ENCODE data around the gene COX20. TPM values are rescaled to one million over a fixed set of nuclear protein-coding genes. Genes with fewer than 3 reads are reported as not detected.
A peak's percentile ranks its signal among the peaks of the same experiment; 100 is the strongest.
"Not testable (repeated sequence)": the region's sequence is repeated elsewhere in the genome, so short reads cannot be mapped to it uniquely, and the experiment has no call there.

The COX20 gene
- total RNA-seq, 1 donor = 32.8 TPM

DNA sequence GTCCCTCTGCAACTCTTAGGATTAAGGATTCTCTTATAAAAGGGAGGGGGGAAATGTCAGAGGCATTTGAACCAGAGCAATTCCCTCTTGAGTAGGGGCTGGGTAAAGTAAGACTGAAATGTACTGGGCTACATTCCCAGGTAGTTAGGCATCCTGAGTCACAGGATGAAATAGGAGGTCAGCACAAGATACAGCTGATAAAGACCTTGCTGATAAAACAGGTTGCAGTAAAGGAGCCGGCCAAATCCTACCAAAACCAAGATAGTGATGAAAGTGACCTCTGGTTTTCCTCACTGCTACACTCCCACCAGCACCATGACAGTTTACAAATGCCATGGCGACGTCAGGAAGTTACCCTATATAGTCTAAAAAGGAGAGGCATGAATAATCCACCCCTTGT, 14.3 kb upstream of the COX20 start:
- DNase-seq (ENCODE audit: low read depth) = peak; percentile 62
- H3K4me3 ChIP-seq (ENCODE audit: low read depth, low read length) = no peak overlapping the region
- TF ChIP-seq CTCF (IDR thresholded peaks at IDR 0.05; ENCODE audit: insufficient read depth, low read depth, low read length) = no peak

- no peak overlapping the region for H3K4me3 ChIP-seq (ENCODE audit: low read depth, low read length)
- no peak for DNase-seq (ENCODE audit: low read depth)
- no peak for TF ChIP-seq CTCF (IDR thresholded peaks at IDR 0.05; ENCODE audit: insufficient read depth, low read depth, low read length)
Measured at GRCh38 chr1:244822878-244823277, 12.6 kb upstream of the COX20 start.

DNA sequence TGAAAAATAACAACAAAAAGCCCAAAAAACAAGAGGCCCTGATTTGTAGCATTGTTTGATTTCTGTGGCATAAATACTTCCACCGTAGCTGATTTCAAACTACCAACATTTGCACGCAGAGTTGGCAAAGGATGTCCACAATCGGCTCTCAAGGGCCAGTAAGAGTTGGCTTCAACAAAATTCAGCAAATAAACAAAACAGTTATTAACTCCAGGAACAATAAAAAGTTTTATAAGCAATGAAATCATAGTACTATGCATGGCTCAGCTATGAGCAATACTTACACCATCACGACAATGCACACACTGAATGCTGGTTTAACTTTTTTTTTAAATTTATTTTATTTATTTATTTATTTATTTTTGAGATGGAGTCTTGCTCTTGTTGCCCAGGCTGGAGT, 8.7 kb upstream of the COX20 start:
- H3K4me3 ChIP-seq (ENCODE audit: low read depth, low read length) = no peak overlapping the region
- no peak for TF ChIP-seq CTCF (IDR thresholded peaks at IDR 0.05; ENCODE audit: insufficient read depth, low read depth, low read length)
- peak; percentile 29 for DNase-seq (ENCODE audit: low read depth)

DNA sequence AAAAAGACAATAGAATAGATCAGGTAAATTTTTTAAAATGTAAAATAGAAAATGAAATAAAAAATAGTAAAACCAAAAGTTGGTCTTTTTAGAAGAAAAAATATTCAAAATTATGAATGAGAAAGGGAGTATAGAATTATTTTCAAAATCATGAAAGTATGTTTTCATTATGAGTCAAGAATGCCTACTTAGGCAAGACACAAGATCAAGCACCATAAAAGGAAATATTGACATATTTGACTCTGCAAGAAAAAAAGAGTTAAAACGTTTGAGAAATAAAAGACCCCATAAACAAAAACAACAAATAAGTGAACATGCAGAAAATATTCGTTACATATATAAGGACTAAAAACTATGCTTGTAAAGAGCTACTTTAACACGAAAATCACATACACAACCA, 4.8 kb upstream of the COX20 start:
- no peak for DNase-seq (ENCODE audit: low read depth)
- no peak overlapping the region for H3K4me3 ChIP-seq (ENCODE audit: low read depth, low read length)
- TF ChIP-seq CTCF (IDR thresholded peaks at IDR 0.05; ENCODE audit: insufficient read depth, low read depth, low read length) = no peak

DNA sequence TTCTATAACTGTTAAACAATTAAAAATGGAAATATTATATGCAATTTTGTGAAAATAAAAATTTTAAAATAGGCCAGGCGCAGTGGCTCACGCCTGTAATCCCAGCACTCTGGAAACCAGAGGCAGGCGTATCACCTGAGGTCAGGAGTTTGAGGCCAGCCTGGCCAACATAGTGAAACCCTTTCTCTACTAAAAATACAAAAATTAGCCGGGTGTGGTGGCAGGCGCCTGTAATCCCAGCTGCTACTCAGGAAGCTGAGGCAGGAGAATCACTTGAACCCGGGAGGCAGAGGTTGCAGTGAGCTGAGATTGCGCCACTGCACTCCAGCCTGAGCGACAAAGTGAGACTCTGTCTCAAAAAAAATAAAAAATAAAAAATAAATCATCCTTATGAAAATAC, 2.2 kb upstream of the COX20 start:
- H3K4me3 ChIP-seq (ENCODE audit: low read depth, low read length) = peak overlapping the region; percentile 83

GRCh38 chr1:244833734-244834542, 1.5 kb upstream of the COX20 start:
- TF ChIP-seq CTCF (IDR thresholded peaks at IDR 0.05; ENCODE audit: insufficient read depth, low read depth, low read length) = peak; percentile 25
- peak overlapping the region; percentile 83 for H3K4me3 ChIP-seq (ENCODE audit: low read depth, low read length)
- peak; percentile 81 for DNase-seq (ENCODE audit: low read depth)

More for the DNA sequence above, 2.2 kb upstream of the COX20 start:
- DNase-seq (ENCODE audit: low read depth) = not testable (repeated sequence)

DNA sequence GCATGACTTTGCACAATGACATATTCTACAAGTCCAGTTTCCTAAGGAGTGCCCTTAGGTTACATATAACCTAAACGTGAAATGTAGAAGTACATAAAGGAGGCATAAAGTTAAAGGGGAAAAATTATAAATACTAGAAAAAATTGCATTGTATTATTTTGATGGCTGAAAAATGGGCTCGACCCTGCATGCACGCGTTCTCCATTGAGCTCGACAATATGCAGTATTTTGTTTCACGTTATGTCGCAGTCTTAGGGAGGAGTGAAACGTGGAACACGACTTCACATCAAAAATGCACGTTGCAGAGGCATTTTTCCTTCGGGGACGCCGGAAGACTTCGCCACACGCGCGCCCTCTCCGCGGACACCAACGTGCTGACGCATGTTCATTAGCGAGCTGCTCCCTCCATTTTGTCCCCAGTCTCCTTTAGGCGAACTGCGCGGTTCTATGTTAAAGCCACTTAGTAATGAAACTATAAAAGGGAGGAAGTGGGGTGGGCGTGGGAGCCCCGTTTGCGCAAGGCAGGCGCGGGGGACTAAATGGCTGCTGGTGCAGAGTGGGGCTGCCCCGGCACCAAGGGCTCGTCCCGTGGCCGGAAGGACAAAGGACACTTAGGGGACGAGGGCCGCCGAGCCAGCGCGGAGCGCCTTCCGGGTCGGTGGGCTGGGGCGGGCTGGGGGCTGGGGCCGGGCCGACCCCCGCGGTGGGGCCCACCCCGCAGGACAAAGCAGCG, 749 bp upstream of the COX20 start:
- H3K4me3 ChIP-seq (ENCODE audit: low read depth, low read length) = peak overlapping the region; percentile 83
- no peak for TF ChIP-seq CTCF (IDR thresholded peaks at IDR 0.05; ENCODE audit: insufficient read depth, low read depth, low read length)
- peak; percentile 96 for DNase-seq (ENCODE audit: low read depth)

Measured in fibroblast of villous mesenchyme (primary cell).